ENCODE data around the gene RASSF8. TPM values are rescaled to one million over a fixed set of nuclear protein-coding genes. Genes with fewer than 3 reads are reported as not detected.

The RASSF8 gene
- total RNA-seq, 3 donors from 2014 or later, result 42.6 to 52.1 (median 47.5) TPM

DNA sequence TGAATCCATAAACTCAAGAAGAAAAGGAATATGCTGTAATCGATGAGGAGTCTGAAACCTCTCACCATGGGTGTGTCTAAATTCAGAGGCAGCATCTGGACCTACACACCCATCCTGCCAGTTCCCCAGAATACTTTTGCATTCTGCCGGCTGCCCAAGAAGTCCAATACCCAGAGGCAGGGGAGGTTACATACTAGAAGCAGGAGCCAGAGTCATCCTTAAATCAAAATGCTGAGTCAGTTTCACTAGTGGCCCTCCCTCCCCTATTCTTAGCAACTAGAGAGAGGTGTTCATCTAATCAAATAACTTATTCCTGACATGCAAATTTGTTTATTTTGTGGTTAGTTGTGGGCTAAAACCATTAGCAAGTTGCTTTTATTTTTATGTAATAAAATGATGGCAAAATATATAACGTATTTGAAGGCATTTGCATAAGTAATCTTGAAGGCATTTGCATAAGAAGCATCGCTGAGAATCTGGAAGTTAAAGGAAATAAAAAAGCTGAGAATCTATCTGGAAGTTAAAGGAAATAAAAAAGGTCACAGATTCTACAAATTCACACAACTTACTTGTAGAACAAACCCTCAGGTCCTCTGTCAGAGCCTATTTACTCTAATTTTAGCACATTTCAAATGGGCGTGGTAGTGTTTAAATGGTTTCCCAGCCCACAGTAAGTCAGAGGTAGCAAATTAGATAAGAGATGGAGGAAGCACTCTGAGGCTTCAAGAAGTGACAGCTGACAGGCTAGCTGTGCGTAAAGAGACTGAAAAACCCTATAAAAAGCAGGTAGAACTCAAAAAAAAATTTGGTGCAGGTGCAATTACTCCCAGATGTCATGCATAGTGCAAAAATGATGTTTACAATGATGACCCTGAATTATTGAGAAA, 158.6 kb downstream of the RASSF8 start:
- Histone ChIP-seq H3K4me1 (peaks cover 0 to 10% of the 10 kb centered on the region in 2 donors), H3K36me3 (no peaks in the 10 kb centered on the region), H3K9me3 (no peaks in the 10 kb centered on the region), H3K27ac (peak overlapping the region; percentile 60 to 98), H3K4me3 (no peak overlapping the region), H3K27me3 (no peaks in the 10 kb centered on the region)
- TF ChIP-seq POLR2A (IDR thresholded peaks at IDR 0.05) (no peak), CTCF (IDR thresholded peaks at IDR 0.05) (no peak), POLR2AphosphoS5 (IDR thresholded peaks at IDR 0.05) (no peak)
- intact Hi-C loops (cut with DNase I; ENCODE audit: low total_unique reads), result no loop called here
- DNase-seq (ENCODE audit: low spot score in 2 of 2), result peak in 1 of 2 donors; percentile 41

- no peak overlapping the region for H3K4me3 ChIP-seq
- peak overlapping the region; percentile 13 to 75 for H3K27ac ChIP-seq
- no peak for DNase-seq (ENCODE audit: low spot score in 2 of 2)
- intact Hi-C loops (cut with DNase I; ENCODE audit: low total_unique reads), result no loop called here
- H3K27me3 ChIP-seq, result no peaks in the 10 kb centered on the region
- H3K9me3 ChIP-seq, result no peaks in the 10 kb centered on the region
- TF ChIP-seq CTCF (IDR thresholded peaks at IDR 0.05), result no peak
- no peak for TF ChIP-seq POLR2AphosphoS5 (IDR thresholded peaks at IDR 0.05)
- no peak for TF ChIP-seq POLR2A (IDR thresholded peaks at IDR 0.05)
- H3K4me1 ChIP-seq, result peaks cover 0 to 2% of the 10 kb centered on the region in 2 donors
- H3K36me3 ChIP-seq, result no peaks in the 10 kb centered on the region
These were observed 159.8 kb downstream of the RASSF8 start for GRCh38 chr12:26118308-26118707.

DNA sequence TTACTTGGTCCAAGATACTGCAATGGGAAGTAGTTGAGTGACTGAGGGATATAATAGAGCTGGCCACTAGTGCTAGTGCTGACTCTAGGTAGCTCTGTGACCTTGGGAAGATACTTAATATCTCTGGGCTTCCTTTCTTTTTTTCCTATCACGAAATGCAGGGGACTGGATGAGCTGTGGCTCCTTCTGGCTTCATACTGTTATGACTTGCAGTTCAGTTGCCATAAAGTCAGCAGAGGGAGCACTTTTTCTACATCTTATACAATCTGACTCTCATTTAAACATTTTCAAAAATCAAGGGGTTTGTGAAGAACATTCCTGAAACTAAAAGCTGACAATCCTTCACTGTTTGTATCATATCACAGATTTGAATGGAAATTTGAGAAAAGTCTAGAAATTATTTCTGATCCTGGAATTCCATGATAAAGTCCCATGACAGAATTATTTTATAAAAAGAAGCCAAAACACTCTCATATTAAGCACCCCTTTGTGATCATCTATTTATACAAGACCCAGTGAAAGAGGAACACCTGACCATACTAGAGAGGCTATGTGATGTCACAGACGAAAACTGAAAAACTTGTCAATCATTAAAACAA, 161.0 kb downstream of the RASSF8 start:
- Histone ChIP-seq H3K27me3 (no peaks in the 10 kb centered on the region), H3K9me3 (no peaks in the 10 kb centered on the region), H3K4me1 (no peaks in the 10 kb centered on the region), H3K27ac (peak overlapping the region; percentile 99), H3K4me3 (peak overlapping the region in 1 of 3 donors; percentile 9), H3K36me3 (no peaks in the 10 kb centered on the region)
- TF ChIP-seq POLR2A (IDR thresholded peaks at IDR 0.05), result no peak
- peak; percentile 14 to 44 (median 42) for TF ChIP-seq CTCF (IDR thresholded peaks at IDR 0.05)
- TF ChIP-seq POLR2AphosphoS5 (IDR thresholded peaks at IDR 0.05), result no peak
- intact Hi-C loops (cut with DNase I; ENCODE audit: low total_unique reads), result no loop called here
- no peak for DNase-seq (ENCODE audit: low spot score in 2 of 2)

DNA sequence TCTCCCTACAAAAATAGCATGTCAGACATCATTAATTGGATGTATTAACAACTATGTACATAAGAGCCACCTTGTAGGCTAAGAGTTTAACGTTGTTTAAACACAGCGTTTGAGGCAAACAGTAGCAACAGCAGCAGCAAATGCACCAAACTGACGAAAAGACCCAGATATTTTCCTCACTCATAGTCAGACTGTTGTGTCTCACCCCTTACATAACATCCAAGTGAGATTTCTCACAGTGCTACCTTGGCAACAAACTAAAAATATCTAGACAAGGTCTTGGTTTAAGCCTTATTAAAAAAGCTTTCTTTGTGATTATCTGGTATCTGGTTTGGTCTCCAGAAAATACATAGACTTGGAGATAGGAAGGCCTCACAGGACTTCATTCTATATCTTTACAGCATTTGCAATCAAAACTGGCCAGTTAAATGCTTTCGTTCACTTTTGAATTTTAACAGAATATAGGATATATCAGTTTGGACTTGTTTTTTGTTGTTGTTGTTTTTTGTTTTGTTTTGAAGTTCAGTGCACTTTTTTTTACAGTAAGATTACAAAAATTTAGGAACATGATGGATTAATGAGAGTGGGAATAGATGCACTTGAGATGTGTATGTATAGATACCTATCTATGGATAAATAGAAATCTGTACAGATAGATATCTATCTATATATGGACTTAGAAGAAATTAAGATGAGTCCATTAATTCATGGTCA, 162.2 kb downstream of the RASSF8 start:
- H3K27me3 ChIP-seq, result no peaks in the 10 kb centered on the region
- peak overlapping the region in 2 of 3 donors; percentile 72 to 83 for H3K4me3 ChIP-seq
- TF ChIP-seq POLR2A (IDR thresholded peaks at IDR 0.05) (no peak), CTCF (IDR thresholded peaks at IDR 0.05) (no peak), POLR2AphosphoS5 (IDR thresholded peaks at IDR 0.05) (no peak)
- intact Hi-C loops (cut with DNase I; ENCODE audit: low total_unique reads), result loop anchor here (10.0 kb wide), 1 partner anchor 164 kb away; no protein-coding TSS in a partner anchor
- H3K9me3 ChIP-seq, result no peaks in the 10 kb centered on the region
- no peaks in the 10 kb centered on the region for H3K4me1 ChIP-seq
- DNase-seq (ENCODE audit: low spot score in 2 of 2), result no peak
- no peaks in the 10 kb centered on the region for H3K36me3 ChIP-seq
- H3K27ac ChIP-seq, result peak overlapping the region; percentile 99
